HepG2 (cell line): ENCODE measurements around the gene RSAD2. TPM values are rescaled to one million over a fixed set of nuclear protein-coding genes. Genes with fewer than 3 reads are reported as not detected.

ENCODE experiments used
- ATAC-seq: fragments of 200-7000 bp; cut with Tn5 transposase; 3 replicates; pipeline ENCODE4 v1.9.1; 2020; ENCODE audit warnings: mild to moderate bottlenecking, moderate library complexity
- BruUV-seq: library from RNA; stranded (reverse); fragments of 400-500 nt; replicated peaks from 2 replicates; lab custom pipeline; 2021; lab: Mats Ljungman, UMichigan
- CTCF ChIA-PET: fragments of 300-600 bp; formaldehyde crosslinking; extraction: SDS; loops from one replicate; lab custom pipeline; 2021; ENCODE audit warnings: low total read pairs, inconsistent platforms, low intra/inter-chr PET ratio; lab: Yijun Ruan, JAX
- POLR2A ChIA-PET: fragments of 350-600 bp; sonication (Branson Sonifier 250); formaldehyde crosslinking; loops from one replicate; lab custom pipeline; 2020; ENCODE audit warnings: antibody characterized with exemption, inconsistent platforms; lab: Yijun Ruan, JAX
- DNase-seq: peaks from one replicate; pipeline ENCODE4 v3.0.0-alpha.2; 2015; ENCODE audit warnings: low spot score
- FAIRE-seq: peaks from 3 replicates; lab custom pipeline; 2011; peaks lifted over from hg19 to GRCh38; lab: Jason Lieb, UNC
- H2AFZ ChIP-seq: one replicate; pipeline ENCODE4 v1.6.1; 2011; ENCODE audit warnings: low read length, inconsistent platforms
- H3K27ac ChIP-seq: fragments of 300-600 bp; 3 replicates; pipeline ENCODE4 v1.8.0; 2011; ENCODE audit warnings: mixed run types, mild to moderate bottlenecking, mixed read lengths, low read length, inconsistent platforms; ENCODE audit not compliant: insufficient read depth; ENCODE audit errors: extremely low read length
- H3K27me3 ChIP-seq, 2 experiments: fragments of 200-600 bp in 1 of 2; 2 replicates in 1 of 2; 3 replicates in 1 of 2; pipeline versions ENCODE4 v1.6.0 to v1.8.0; 2011; ENCODE audit warnings: low read length in 2 of 2, mild to moderate bottlenecking in 2 of 2, moderate library complexity in 2 of 2, inconsistent platforms in 1 of 2; ENCODE audit not compliant: insufficient read depth in 2 of 2, control insufficient read depth in 1 of 2
- H3K36me3 ChIP-seq, 2 experiments: fragments of 200-600 bp in 1 of 2; replicated peaks in 1 of 2; 2 replicates in 1 of 2; 3 replicates in 1 of 2; pipeline versions ENCODE4 v1.5.1 to v1.8.0; 2011; ENCODE audit warnings: low read length in 2 of 2, inconsistent platforms in 1 of 2; ENCODE audit not compliant: insufficient read depth in 2 of 2, control insufficient read depth in 1 of 2
- H3K4me1 ChIP-seq: 2 replicates; pipeline ENCODE4 v1.5.1; 2012; ENCODE audit warnings: low read length, inconsistent platforms; ENCODE audit not compliant: insufficient read depth
- H3K4me2 ChIP-seq: 2 replicates; pipeline ENCODE4 v1.6.0; 2011; ENCODE audit warnings: low read depth, low read length, inconsistent platforms
- H3K4me3 ChIP-seq, 3 experiments: fragments of 200-600 bp in 1 of 3; sonication (generic), shearing (Covaris generic) in 1 of 3; replicated peaks in 1 of 3; 2 replicates each; pipeline ENCODE4 v1.5.1; 2011 to 2016; ENCODE audit warnings: low read length in 3 of 3, inconsistent platforms in 2 of 3, low read depth in 2 of 3, mild to moderate bottlenecking in 2 of 3, control low read depth in 1 of 3, mixed read lengths in 1 of 3; ENCODE audit not compliant: insufficient read depth in 1 of 3
- H3K79me2 ChIP-seq: one replicate; pipeline ENCODE4 v1.6.1; 2011; ENCODE audit warnings: low read length, inconsistent platforms; ENCODE audit not compliant: insufficient read depth
- H3K9ac ChIP-seq: 2 replicates; pipeline ENCODE4 v1.6.0; 2011; ENCODE audit warnings: mild to moderate bottlenecking, low read depth, low read length, inconsistent platforms; ENCODE audit not compliant: insufficient read depth
- H3K9me3 ChIP-seq: 2 replicates; pipeline ENCODE4 v1.5.1; 2012; ENCODE audit warnings: mild to moderate bottlenecking, low read length
- H4K20me1 ChIP-seq: 2 replicates; pipeline ENCODE4 v1.6.0; 2011; ENCODE audit warnings: inconsistent platforms, mild to moderate bottlenecking, low read length, moderate library complexity; ENCODE audit not compliant: insufficient read depth
- ATF7 ChIP-seq, 2 experiments: fragments of 450-650 bp in 1 of 2; sonication (generic) in 1 of 2; formaldehyde crosslinking in 1 of 2; IDR thresholded peaks; 2 replicates each; pipeline versions ENCODE4 v1.4.0 to v1.6.1; 2016 to 2020; ENCODE audit warnings: antibody characterized with exemption in 1 of 2, mild to moderate bottlenecking in 1 of 2, missing genetic modification reagents in 1 of 2
- CREB1 ChIP-seq, 2 experiments: fragments of 450-650 bp in 1 of 2; IDR thresholded peaks; 2 replicates each; pipeline ENCODE4 v1.6.1; 2016 to 2017; ENCODE audit warnings: control low read depth in 1 of 2, mild to moderate bottlenecking in 1 of 2, missing compliant biosample characterization in 1 of 2, missing genetic modification characterization in 1 of 2
- GATAD2A ChIP-seq: IDR thresholded peaks from 2 replicates; pipeline ENCODE4 v1.6.1; 2016
- IRF2 ChIP-seq: IDR thresholded peaks from 2 replicates; pipeline ENCODE4 v1.6.1; 2018; ENCODE audit warnings: missing genetic modification reagents, missing compliant biosample characterization
- NR2F1 ChIP-seq, 2 experiments: fragments of 450-650 bp in 1 of 2; formaldehyde crosslinking in 1 of 2; IDR thresholded peaks; 2 replicates each; pipeline versions ENCODE4 v1.5.0 to v1.6.1; 2016 to 2020; ENCODE audit warnings: mild to moderate bottlenecking in 1 of 2, missing compliant biosample characterization in 1 of 2, missing genetic modification reagents in 1 of 2, moderate library complexity in 1 of 2
- PRDM4 ChIP-seq: sonication (generic); formaldehyde crosslinking; IDR thresholded peaks from 2 replicates; pipeline ENCODE4 v1.9.0; 2021; ENCODE audit warnings: missing genetic modification reagents, borderline replicate concordance
- SRY ChIP-seq: sonication (generic); formaldehyde crosslinking; IDR thresholded peaks from 2 replicates; pipeline ENCODE4 v1.8.0; 2022; ENCODE audit warnings: mild to moderate bottlenecking, missing genetic modification reagents
- TBL1XR1 ChIP-seq: fragments of 150-350 bp; IDR thresholded peaks from 2 replicates; pipeline ENCODE4 v1.6.1; 2014; ENCODE audit warnings: borderline replicate concordance, low read length; ENCODE audit not compliant: partially characterized antibody
- ZNF761 ChIP-seq: sonication (generic); formaldehyde crosslinking; conservative IDR thresholded peaks from 2 replicates; pipeline ENCODE4 v1.4.0; 2020; ENCODE audit warnings: mild to moderate bottlenecking, missing genetic modification reagents
- ZNF788 ChIP-seq: sonication (generic); formaldehyde crosslinking; IDR thresholded peaks from 2 replicates; pipeline ENCODE4 v1.5.0; 2020; ENCODE audit warnings: mild to moderate bottlenecking, missing genetic modification reagents, borderline replicate concordance
- in situ Hi-C: cut with HindIII; loops from 2 replicates; pipeline ENCODE4 v1.10.0; 2017; ENCODE audit warnings: low pct_unique_long_range_greater_than_20kb; ENCODE audit not compliant: extremely low pct_ligation_motif_present
- intact Hi-C: fragments of 100-400 bp; cut with micrococcal nuclease; formaldehyde crosslinking; loops from one replicate; pipeline ENCODE4 v1.10.0; 2022; ENCODE audit not compliant: unreplicated experiment
- polyA plus RNA-seq, 8 experiments: library from polyadenylated mRNA; depleted of rRNA in 3 of 8; stranded (reverse) in 7 of 8; unstranded in 1 of 8; fragments of >200 nt; fragmentation: Illumina TruSeq in 4 of 8; extraction: Trizol in 4 of 8; gene quantifications; 2 replicates each; pipeline versions ENCODE4 v1.2.1 to v1.2.3, GENCODE V29; 2011 to 2016; ENCODE audit warnings: low read depth in 4 of 8, missing spikeins in 1 of 8, mixed read lengths in 1 of 8; ENCODE audit not compliant: insufficient read depth in 1 of 8
- total RNA-seq, 5 experiments: library from RNA; depleted of rRNA; stranded (reverse); fragments of >200 nt; fragmentation: Illumina TruSeq; extraction: Trizol; gene quantifications; 2 replicates each; pipeline ENCODE4 v1.2.3, GENCODE V29; 2016; ENCODE audit warnings: low read depth in 1 of 5
- TF ChIP-seq, protein P1 (sequence below): sonication (generic); formaldehyde crosslinking; IDR thresholded peaks from 2 replicates; pipeline ENCODE4 v1.5.1; 2020; ENCODE audit warnings: missing genetic modification reagents, mild to moderate bottlenecking, borderline replicate concordance
- TF ChIP-seq, protein P2 (sequence below): sonication (generic); formaldehyde crosslinking; IDR thresholded peaks from 2 replicates; pipeline ENCODE4 v1.4.0; 2020; ENCODE audit warnings: missing genetic modification reagents

RSAD2 gene
- total and polyA plus RNA-seq, 2 of the 13 experiments (the other 11 are each of a cell fraction or from before 2014, with no cell fraction given), result 0.11 TPM; not detected in 1

DNA sequence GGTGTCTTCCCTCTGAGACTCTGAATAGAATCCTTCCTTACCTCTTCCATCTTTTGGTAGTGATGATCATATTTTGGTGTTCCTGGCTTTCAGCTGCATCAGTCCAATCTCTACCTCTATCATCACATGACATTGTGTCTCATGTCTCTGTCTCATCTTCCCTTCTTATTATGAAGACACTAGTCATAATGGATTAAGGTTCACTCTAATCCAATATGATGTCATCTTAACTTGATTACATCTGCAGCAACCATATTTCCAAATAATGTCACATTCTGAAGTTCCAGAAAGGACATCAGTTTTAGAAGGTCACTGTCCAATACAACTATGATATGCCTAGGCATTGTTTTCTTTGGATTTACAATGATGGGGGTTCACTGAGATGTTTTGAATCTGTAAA is 43.4 kb upstream of the RSAD2 start:
- H3K27me3 ChIP-seq, result no peaks in the 10 kb centered on the region
- intact Hi-C loops, result no loop called here
- H2AFZ ChIP-seq, result no peak overlapping the region
- in situ Hi-C loops, result no loop called here
- no peaks in the 10 kb centered on the region for H3K79me2 ChIP-seq
- H3K4me3 ChIP-seq, result no peak overlapping the region
- no peaks in the 10 kb centered on the region for H4K20me1 ChIP-seq
- no peak overlapping the region for H3K27ac ChIP-seq
- BruUV-seq, result no TSS peak
- H3K4me1 ChIP-seq, result no peaks in the 10 kb centered on the region
- FAIRE-seq, result no peak
- CTCF ChIA-PET, result no interaction called here
- DNase-seq, result no peak
- no peak for ATAC-seq
- no peaks in the 10 kb centered on the region for H3K36me3 ChIP-seq
- peaks cover 22% of the 10 kb centered on the region; the same call in 1 of the 2 replicates for H3K9me3 ChIP-seq
- TF ChIP-seq CREB1 (IDR thresholded peaks at IDR 0.05), result peak; percentile 8; the same call in 1 of the 2 replicates
- no peak for TF ChIP-seq CREB1 (CRISPR knock-in tag; IDR thresholded peaks at IDR 0.05)
- TF ChIP-seq ZNF761 (CRISPR knock-in tag), result no peak
- TF ChIP-seq, protein P1, sequence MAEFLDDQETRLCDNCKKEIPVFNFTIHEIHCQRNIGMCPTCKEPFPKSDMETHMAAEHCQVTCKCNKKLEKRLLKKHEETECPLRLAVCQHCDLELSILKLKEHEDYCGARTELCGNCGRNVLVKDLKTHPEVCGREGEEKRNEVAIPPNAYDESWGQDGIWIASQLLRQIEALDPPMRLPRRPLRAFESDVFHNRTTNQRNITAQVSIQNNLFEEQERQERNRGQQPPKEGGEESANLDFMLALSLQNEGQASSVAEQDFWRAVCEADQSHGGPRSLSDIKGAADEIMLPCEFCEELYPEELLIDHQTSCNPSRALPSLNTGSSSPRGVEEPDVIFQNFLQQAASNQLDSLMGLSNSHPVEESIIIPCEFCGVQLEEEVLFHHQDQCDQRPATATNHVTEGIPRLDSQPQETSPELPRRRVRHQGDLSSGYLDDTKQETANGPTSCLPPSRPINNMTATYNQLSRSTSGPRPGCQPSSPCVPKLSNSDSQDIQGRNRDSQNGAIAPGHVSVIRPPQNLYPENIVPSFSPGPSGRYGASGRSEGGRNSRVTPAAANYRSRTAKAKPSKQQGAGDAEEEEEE (CRISPR knock-in tag), result no peak
- peak; percentile 82 for TF ChIP-seq ATF7 (IDR thresholded peaks at IDR 0.05)
- TF ChIP-seq ATF7 (CRISPR knock-in tag; IDR thresholded peaks at IDR 0.05), result no peak
- no peak for TF ChIP-seq IRF2 (CRISPR knock-in tag)
- TF ChIP-seq GATAD2A (CRISPR knock-in tag), result no peak
- no peak for TF ChIP-seq SRY (CRISPR knock-in tag)
- no peak for TF ChIP-seq NR2F1 (CRISPR knock-in tag; IDR thresholded peaks at IDR 0.05)
- TF ChIP-seq, protein P2, sequence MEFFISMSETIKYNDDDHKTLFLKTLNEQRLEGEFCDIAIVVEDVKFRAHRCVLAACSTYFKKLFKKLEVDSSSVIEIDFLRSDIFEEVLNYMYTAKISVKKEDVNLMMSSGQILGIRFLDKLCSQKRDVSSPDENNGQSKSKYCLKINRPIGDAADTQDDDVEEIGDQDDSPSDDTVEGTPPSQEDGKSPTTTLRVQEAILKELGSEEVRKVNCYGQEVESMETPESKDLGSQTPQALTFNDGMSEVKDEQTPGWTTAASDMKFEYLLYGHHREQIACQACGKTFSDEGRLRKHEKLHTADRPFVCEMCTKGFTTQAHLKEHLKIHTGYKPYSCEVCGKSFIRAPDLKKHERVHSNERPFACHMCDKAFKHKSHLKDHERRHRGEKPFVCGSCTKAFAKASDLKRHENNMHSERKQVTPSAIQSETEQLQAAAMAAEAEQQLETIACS (CRISPR knock-in tag), result no peak
- TF ChIP-seq PRDM4 (CRISPR knock-in tag), result no peak
- no peak for TF ChIP-seq TBL1XR1
- no peak for TF ChIP-seq ZNF788 (CRISPR knock-in tag)
- TF ChIP-seq, all 625 proteins: peak for 2
- Histone ChIP-seq H3K4me2 (no peak overlapping the region), H3K9ac (no peak overlapping the region)
- POLR2A ChIA-PET, result no interaction called here
